Left ventricle myocardium superior (tissue), 1 donor: ENCODE results near the gene APOBEC2. TPM values are rescaled to one million over a fixed set of nuclear protein-coding genes. Genes with fewer than 3 reads are reported as not detected.

Experiments
- ATAC-seq: fragments of 200-7000 bp; cut with Tn5 transposase; one replicate; pipeline ENCODE4 v1.9.1; 2020; ENCODE audit warnings: mild to moderate bottlenecking, moderate library complexity
- DNase-seq: peaks from one replicate; pipeline ENCODE4 v3.0.0-alpha.2; 2020
- intact Hi-C: fragments of 100-400 bp; cut with micrococcal nuclease; formaldehyde crosslinking; loops from one replicate; pipeline ENCODE4 v1.11.0; 2022
- total RNA-seq: library from RNA; stranded (reverse); fragmentation: NEBNext Ultra II Directional; extraction: Animal tissue kit (Norgen Biotek cat#: 25700); gene quantifications from one replicate; pipeline ENCODE4 v1.2.1, GENCODE V29; 2021
- donor health status: DM: no; HTN: yes; CAD: no; lungs with severe emphysema.

Gene APOBEC2
- total RNA-seq, 1 donor from 2014 or later = 237 TPM

DNA sequence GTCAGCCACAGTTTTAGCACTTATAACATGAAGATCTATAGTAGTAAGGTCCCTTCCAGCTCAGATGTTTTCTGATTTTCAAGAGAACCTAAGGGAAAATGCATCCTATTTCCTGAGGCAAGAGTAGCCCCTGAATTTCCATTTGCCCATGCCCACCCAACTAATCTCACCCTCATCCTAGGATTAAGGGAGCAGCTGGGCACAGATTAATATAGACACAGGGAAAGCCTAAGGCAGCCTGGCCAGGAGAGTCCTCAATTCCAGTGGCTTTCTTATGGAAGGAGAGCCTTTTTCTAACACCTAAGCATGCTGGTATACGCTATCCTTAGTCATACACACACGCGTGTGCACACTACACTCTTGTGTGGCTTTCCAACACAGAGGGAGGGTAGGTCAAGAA is 1.5 kb downstream of the APOBEC2 start:
- intact Hi-C loops = no loop called here
- ATAC-seq (no peak), DNase-seq (no peak)

DNA sequence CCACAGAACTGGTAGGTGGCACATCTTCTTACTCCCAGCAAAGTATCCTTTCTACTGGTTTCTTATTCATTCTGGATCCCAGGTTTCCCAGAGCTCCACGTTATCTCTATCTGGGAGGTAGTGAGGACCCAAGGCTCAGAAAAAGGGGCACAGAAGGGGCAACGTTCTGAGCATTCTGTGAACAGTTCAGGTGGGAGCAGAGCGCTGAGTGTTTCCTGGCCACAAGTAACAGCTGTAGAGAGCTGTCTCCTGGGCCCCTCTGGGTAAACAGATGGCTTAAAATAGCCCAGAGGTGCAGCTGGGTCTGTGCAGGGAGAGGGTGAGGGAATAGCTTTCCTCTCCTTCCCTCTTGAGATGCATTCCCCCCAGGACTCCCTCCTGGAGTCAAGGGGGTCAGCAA is 2.1 kb downstream of the APOBEC2 start:
- ATAC-seq (peak; percentile 67), DNase-seq (peak; percentile 53)
- intact Hi-C loops = no loop called here

DNA sequence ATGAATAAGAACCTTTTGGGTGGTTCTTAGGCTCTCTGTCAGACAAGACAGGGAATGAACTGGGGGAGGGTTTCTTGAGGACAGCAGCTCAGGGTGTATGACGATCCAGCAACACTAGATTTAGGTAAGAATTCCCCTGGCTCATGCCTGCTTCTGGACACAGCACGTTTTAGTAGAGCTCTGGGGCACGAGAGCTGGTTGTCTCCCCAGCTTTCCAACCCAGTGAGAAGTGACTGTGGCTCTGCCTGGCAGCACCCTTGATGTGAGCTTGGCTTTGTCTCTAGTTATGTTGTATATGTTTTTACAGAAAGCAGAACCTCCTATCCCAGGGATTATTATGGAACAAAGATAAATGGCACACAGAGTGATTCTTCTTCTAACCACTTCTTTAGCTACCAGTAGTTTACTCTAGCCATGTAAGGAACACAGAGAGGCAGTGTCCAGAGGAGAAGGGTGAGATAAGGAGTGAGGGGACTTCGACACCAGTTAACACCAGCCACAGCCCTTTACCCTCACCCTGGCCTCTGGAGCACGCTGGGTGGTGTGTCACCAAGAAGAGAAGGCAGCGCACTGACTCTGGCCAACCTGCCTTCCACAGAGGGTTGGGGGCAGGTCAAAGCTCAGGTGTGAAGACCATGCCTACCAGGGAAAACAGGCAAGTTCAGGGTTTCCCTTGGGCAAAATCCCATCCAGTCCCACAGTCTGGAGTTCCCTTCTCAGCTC is 3.9 kb downstream of the APOBEC2 start:
- intact Hi-C loops = no loop called here
- no peak for ATAC-seq
- no peak for DNase-seq

DNA sequence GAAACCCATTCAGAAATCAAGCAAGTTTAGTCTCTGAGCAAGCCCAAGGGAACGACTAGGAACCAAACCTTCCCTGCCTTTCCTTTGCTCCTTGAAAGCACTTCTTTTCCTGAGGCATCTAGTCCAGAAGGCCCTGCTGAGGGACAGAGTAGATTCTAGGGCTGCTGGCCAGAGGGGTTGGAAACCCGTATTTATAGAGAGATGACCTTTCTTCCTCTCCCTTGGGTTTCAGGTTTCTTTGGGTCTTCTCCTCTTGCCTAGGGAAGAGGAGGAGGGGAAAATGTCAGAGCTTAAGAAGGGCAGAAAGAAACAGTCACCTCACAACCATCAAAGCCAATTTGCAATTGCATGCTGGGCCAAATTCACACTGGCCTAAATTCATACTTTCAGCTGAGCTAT is 5.8 kb downstream of the APOBEC2 start:
- ATAC-seq = no peak
- intact Hi-C loops = no loop called here
- no peak for DNase-seq

DNA sequence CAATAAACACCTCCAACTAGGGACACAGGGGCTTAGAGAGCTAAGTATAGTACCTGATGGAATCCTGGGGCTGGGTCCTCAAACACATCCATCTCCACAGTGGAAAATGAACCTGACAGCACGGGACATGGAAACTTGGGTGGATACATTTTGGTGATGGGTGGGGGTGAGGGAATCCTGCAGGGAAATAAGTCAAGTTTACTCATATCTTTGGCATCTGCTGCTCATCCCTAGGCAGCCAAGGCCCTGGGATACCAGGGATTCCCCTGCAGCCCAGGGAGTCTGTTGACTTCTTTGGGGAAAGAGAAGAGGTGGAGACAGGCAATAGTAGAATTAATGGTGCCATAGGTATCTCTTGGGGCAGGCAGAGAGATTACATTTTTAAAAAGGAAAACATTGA is 6.6 kb downstream of the APOBEC2 start:
- intact Hi-C loops = no loop called here
- ATAC-seq (no peak), DNase-seq (no peak)

DNA sequence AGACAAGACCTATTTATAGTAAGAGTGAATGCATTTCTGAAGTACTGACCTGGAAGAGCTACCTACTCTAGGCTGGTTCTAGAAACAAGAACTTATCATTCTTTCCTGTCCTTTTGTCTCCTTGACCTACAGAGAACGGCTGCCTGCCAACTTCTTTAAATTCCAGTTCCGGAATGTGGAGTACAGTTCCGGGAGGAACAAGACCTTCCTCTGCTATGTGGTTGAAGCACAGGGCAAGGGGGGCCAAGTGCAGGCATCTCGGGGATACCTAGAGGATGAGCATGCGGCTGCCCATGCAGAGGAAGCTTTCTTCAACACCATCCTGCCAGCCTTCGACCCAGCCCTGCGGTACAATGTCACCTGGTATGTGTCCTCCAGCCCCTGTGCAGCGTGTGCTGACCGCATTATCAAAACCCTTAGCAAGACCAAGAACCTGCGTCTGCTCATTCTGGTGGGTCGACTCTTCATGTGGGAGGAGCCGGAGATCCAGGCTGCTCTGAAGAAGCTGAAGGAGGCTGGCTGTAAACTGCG is 8.3 kb downstream of the APOBEC2 start:
- intact Hi-C loops = no loop called here
- peak; percentile 32 for ATAC-seq

DNA sequence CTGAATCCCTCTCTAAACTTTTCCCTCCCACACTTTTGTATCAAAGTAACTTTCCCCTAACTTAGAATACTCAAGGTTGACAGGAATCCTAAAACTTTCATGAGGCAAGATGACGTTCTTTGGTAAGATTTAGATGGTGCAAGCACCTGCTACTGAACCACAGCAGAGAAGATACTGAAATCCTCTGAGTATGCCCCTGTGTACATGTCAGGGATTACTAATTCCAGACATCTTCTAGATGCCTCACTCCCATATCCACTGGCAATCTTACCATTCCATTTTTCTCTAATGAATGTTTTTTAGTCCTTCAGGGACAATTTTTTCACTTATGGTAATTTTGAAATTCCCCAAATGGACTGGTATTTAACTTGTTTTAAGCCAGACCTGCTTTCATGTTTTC is 9.1 kb downstream of the APOBEC2 start:
- intact Hi-C loops = no loop called here
- no peak for ATAC-seq
- no peak for DNase-seq

More for the DNA sequence above, 8.3 kb downstream of the APOBEC2 start:
- peak; percentile 37 for DNase-seq

DNA sequence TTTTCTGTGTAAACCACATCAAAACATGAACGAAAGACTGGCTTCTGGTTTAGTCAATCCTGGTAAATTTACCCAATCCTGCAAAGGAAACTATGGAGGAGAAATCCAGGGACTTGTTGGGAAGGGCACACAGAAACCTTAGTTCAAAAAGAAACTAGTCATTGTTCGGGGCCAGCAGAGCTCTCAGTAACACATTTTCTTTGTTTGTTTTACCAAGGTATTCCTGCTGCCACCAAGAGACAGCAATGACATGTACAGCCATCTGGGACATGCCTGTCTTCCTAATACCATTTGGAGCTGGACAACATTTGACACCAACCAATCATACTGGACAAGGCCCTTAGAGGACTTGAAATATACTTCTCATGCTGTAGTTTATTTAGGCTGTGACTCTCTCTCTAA is 10.9 kb downstream of the APOBEC2 start:
- DNase-seq (no peak), ATAC-seq (peak; percentile 58)
- intact Hi-C loops = no loop called here

DNA sequence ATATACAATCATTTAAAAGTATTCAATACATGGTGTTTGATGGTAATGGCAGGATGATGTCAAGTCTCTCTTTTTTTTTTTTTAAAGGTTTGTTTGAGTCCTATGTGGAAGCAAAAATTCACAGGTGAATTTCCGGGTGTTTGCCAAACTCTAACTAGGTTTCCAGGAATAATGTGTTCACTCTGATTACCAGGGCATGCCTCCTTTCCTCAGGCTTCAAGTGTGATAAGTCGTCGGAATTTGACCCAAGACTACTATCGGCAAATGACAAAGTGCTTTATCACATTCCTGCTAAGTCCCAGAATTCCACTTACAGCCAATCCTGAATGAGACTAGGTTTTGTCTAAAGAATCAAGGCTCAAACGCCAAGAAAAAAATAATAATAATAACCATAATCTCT is 11.8 kb downstream of the APOBEC2 start:
- DNase-seq (no peak), ATAC-seq (no peak)
- intact Hi-C loops = no loop called here

DNA sequence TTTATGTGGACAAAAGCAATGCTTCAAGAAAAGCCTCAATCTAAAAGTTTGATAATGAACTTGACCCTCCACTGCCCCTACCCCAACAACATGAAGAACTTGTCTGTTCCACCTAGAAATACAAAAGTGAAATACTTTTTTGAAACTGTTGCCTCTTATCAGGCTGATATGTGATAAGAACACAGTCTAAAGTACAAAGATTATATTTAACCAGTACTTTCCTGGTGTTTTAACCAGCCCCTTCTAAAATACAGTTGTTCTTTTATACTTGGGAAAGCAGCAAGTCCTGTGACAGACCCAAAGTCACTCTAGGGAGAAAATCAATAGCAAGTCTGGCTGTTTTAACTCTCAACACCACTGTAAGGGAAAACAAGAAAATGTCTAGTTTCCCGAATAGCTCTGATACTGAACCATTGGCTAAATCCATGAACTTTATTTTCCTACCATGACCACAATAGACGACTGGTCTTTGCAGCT is 12.6 kb downstream of the APOBEC2 start:
- ATAC-seq (no peak), DNase-seq (no peak)
- intact Hi-C loops = no loop called here

DNA sequence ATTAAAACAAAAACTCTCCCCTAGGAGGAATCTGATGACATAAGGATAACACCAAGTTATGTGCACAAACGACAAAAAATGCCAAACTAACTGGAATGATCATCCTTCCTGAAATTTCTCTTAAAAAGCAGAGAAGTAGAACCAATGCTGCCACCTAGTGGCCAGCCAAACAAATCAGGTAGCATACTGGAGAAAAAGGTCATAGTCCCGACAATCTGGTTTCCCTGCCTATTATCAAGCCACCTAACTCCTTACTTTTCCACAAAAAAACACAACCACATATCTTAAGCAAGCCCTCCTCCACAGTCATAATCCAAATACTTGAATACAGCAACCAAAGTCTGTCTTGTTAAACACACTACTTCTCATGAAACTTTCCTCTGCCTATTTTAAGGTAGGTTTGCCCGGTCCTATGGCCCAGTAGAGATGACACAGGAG is 13.9 kb downstream of the APOBEC2 start:
- intact Hi-C loops = no loop called here
- DNase-seq = peak; percentile 75
- ATAC-seq = no peak

DNA sequence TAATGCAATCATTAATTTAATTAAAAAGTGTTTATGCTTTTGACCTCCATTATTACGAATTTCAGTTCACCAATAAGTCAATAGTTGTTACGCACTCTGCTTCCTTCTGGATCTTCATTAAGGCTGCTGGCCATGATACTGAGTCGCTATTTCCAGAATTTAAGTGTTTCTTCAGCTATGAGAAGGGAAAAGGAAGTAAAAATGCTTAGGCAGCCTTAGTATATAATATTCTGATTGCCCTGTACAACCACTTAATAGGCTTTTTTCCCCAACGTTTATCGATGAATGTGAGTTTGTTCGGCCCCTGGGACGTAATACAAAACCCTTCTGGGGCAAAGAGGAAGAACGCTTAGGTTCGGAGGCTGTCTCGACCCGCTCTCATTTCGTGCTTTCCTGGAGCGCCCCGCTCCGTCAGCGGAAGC is 18.5 kb downstream of the APOBEC2 start:
- intact Hi-C loops = no loop called here
- ATAC-seq (no peak), DNase-seq (peak; percentile 86)

DNA sequence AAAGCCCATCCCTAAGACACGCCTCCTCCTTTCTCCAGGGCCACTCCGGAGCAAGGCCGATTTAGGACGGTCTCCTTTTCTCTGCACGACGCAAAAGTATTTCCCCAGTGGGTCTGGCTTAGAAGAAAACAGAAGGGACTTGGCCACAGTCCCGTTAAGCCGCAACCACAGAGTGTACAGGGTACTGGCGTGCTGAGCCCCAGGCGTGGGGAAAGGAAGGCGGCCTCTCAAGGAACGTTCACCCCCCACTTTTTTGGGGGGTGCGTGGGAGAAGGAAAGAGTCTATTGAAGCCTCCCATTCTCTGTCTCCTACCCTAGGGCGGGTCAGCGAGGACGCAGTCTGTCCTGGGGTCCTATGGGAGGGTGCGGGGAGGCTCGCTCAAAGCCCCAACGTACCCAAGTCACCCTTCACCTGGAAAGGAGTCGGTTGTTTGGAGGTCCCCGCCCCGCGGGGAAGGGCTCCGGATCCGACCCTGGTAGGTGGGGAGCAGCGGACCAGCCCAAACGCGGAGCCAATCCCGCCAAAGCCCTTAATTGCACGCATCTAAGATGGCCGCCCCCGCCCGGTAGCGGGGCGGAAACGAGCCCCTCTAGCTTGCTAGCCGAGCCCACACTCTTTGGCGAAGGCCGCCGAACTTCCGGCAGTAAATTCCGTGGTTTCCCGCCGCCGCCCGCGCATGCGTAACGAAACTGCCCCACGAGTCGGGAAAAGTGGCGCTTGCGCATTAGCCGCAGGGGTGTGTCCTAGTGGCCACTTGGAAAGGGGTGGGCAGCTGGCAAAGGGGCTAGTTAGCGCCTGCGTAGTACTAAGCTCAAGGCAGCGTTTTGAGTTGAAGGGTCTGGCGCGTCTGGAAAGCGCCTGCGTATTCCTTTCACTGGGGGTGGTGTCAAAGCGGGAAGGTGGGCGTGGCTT is 19.2 kb downstream of the APOBEC2 start, which contains the start of gene OARD1:
TSS of gene OARD1 (minus strand) at position 434 of the 913 bp plus-strand sequence. CDS start 722 bp downstream, outside the sequence.
- DNase-seq (peak; percentile 100), ATAC-seq (peak; percentile 82)
- intact Hi-C loops = no loop called here

DNA sequence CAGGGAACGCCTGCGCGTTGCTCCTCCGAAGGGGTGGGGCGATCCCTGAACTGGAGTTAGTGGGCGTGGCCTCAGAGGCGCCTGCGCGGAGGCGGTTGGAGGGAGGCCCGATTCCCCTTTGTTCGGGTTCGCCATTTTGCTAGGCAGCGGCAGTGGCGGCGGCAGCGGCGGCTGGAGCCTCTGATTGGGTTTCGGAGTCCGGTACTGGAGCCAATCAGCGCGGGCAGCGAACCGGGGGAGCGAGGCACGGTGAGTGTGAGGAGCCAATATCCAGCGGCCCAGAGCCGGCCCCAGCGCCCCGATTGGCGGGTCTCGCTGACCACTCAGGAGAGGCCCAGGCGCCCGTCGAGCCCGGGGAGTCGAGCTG is 19.8 kb downstream of the APOBEC2 start, which contains the start of gene NFYA:
TSS of gene NFYA (plus strand) at position 139 of the 367 bp plus-strand sequence. CDS start 6,116 bp downstream, outside the sequence.
- ATAC-seq (peak; percentile 77), DNase-seq (peak; percentile 100)
- intact Hi-C loops = no loop called here

DNA sequence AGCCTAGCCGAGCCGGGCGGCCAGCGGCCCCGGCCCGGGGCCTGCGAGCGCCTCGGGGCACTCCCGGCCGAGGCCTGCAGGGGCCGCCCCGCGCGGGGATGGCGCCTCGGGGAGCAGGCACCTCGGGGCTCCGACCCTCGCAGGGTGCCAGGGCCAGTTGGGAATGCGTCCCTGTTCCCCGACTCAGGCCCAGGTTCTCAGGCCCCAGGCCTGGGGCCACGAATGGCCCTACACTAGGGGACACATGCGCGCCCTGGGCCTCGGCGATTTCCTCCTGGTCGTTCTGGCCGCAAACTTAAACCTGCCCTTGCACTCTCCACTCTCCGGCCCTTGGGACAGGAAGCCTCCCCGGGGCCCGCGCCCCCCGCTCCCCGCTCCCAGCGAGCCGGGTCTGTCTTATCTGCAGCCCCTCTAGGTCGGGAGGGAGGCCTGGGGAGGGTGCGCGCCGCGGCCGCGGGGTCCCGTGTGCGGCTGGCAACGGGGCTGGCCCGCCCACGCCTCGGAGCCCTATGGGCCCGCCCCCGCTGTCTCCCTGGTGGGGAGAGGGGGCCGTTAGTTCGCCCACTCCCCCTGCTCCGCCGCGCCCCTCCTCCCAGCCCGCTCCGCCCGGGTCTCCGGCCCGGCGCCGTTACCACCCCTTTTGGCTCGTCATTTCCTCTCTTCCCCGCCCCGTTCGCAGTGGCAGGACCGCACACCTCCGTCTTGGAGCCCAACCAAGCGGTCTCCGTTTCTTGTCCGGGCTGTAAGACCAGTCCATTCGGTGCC is 20.4 kb downstream of the APOBEC2 start:
- ATAC-seq (peak; percentile 39), DNase-seq (peak; percentile 88)
- intact Hi-C loops = no loop called here

DNA sequence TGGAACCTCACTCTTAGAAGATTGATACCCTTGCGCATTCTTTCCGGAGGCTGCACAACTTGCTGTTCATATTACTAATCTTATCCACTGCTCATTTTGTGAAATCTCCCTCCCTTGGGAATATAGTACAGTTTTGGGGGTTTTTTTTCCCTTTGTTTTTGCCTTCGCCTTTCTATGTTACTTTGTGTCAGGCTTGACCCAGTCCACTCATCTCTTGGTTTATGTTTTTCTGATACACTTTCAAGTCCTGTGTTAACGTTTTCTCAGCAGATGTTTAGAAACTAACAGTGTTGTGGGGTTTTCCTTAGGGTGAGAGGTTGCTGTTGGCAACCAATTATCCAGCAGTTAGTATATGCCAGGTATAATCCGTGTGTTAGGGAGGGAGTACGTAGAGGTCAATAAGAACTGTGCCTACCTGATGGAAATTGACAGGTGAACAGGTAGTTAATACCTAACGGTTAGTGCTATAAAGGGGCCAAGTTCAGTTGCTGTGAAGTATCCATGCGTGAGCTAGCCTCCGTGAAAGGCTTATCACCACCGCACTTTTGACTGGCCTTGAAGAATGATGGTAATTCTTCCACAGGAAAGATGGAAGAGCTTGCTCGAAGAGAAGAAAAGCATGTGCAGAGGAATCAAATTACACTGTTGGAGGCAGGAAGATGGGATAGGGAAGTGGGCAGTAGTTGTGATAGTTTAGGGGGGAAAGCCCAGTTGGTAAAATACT is 21.1 kb downstream of the APOBEC2 start:
- DNase-seq (no peak), ATAC-seq (no peak)
- intact Hi-C loops = no loop called here

DNA sequence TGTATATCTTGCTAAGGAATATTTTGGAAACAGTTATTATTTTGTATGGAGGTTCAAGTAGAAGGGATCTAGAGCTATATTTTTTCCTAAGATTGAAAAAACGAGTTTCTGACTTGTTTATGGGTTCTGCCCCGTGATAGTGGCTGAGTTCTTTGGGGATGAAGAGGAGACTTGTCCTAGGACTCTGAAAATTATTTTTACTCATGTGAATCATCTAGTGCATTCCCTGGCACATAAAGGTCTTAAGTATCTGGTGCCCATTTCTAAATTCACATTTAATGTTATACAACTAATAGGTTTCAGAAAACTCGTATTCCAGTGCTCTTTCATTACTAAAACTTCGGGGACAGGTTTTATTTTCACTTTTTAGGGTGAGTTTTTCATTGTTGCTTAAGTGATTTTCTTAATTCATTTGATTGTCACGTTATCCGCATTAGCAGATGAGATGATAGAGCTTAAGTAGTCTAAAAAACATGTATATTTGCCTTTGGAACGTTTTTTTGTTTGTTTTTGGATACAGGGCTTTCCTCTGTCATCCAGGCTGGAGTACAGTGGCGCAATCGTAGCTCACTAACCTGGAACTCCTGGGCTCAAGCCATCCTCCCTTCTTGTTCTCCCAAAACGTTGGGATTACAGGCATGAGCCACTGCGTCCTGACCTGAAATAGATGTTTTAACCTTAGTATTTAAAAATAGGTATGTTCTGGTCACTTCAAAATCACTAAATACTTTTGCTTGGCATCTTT is 21.9 kb downstream of the APOBEC2 start:
- intact Hi-C loops = no loop called here
- no peak for ATAC-seq
- no peak for DNase-seq
